Activated CD4-positive, alpha-beta memory T cell treated with anti-CD3 and anti-CD28 coated beads for 36 hours (primary cell): ENCODE data around the gene POLRMT. TPM values are rescaled to one million over a fixed set of nuclear protein-coding genes. Genes with fewer than 3 reads are reported as not detected.
A peak's percentile ranks its signal among the peaks of the same experiment; 100 is the strongest.
"Not testable (repeated sequence)": the region's sequence is repeated elsewhere in the genome, so short reads cannot be mapped to it uniquely, and the experiment has no call there.

Experiments
- CTCF ChIA-PET: fragments of 350-600 bp; sonication (Branson Sonifier 250); formaldehyde crosslinking; loops from one replicate; lab custom pipeline; 2021; ENCODE audit warnings: antibody characterized with exemption, inconsistent platforms; lab: Charles Lee
- POLR2A ChIA-PET: fragments of 350-600 bp; sonication (Branson Sonifier 250); formaldehyde crosslinking; loops from one replicate; lab custom pipeline; 2021; ENCODE audit warnings: antibody characterized with exemption; lab: Charles Lee
- DNase-seq: peaks from one replicate; pipeline ENCODE4 v3.0.0-alpha.2; 2020
- H3K27ac Mint-ChIP-seq: one replicate; pipeline ENCODE4 v1.8.0; 2021; ENCODE audit warnings: mixed read lengths
- H3K27me3 Mint-ChIP-seq: one replicate; pipeline ENCODE4 v1.8.0; 2021; ENCODE audit warnings: mixed read lengths
- H3K36me3 Mint-ChIP-seq: one replicate; pipeline ENCODE4 v1.8.0; 2021; ENCODE audit warnings: mixed read lengths
- H3K4me1 Mint-ChIP-seq: one replicate; pipeline ENCODE4 v1.8.0; 2021; ENCODE audit warnings: low read depth, mixed read lengths
- H3K4me3 Mint-ChIP-seq: one replicate; pipeline ENCODE4 v1.8.0; 2021; ENCODE audit warnings: mild to moderate bottlenecking, mixed read lengths
- H3K9me3 Mint-ChIP-seq: one replicate; pipeline ENCODE4 v1.8.0; 2021; ENCODE audit warnings: mixed read lengths
- intact Hi-C: fragments of 100-400 bp; cut with micrococcal nuclease; formaldehyde crosslinking; loops from one replicate; pipeline ENCODE4 v1.15.1; 2023
- total RNA-seq, 2 experiments: library from RNA; stranded (reverse); gene quantifications; one replicate each; pipeline ENCODE4 v1.2.3, GENCODE V29; 2021

POLRMT gene
- total RNA-seq, 2 experiments from 2014 or later = 71.5 to 72.5 TPM

GRCh38 chr19:611481-611868 is 21.9 kb downstream of the POLRMT start:
- intact Hi-C loops = loop anchor here (1.0 to 2.0 kb wide), 5 partner anchors 22 to 69 kb away; partner anchors contain the start of genes BSG, HCN2 and POLRMT
- ChIA-PET POLR2A (interaction anchor here (0.7 to 1.5 kb wide), 5 partner anchors 13 to 101 kb away, joined by 3 to 4 read pairs (median 4); partner anchors contain the start of genes POLRMT and RNF126), CTCF (interaction anchor here (1.0 to 2.5 kb wide), 5 partner anchors 17 to 633 kb away, joined by 3 to 8 read pairs (median 4); partner anchors contain the start of gene CDC34)
- Mint-ChIP-seq H3K27me3 (no peaks in the 10 kb centered on the region), H3K36me3 (peaks cover 16% of the 10 kb centered on the region), H3K4me3 (peak overlapping the region; percentile 79), H3K4me1 (peaks cover 26% of the 10 kb centered on the region), H3K9me3 (no peaks in the 10 kb centered on the region), H3K27ac (peak overlapping the region; percentile 95)
- peak; percentile 92 for DNase-seq

DNA sequence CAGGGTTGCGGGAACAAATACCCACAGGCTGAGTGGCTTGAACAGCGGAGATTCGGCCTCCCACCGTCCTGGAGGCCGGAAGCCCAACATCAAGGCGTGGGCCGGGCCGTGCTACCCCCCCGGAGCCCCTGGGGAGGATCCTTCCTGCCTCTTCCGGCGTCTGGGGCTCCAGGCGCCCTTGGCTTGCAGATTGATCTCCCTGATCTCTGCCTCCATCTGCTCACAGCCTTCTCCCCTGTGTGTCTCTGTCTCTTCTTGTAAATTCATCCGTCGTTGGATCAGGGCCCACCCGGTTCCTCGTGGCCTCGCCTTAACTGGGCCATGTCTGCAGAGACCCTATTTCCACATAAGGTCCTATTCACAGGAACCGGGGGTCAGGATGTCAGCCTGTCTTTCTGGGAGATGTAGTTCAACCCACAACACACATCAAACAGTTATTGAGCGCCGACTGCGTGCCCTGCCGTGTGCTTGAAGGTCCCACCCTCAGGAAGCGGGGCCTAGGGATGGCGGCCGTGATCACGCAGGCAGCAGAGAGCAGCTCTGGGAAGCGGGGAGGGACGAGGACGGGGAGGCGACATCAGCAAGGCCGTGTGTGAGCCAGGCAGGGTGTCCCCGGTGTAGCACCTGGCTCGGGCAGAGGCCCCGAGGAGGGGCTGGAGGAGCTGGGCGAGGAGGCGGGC is 22.4 kb downstream of the POLRMT start:
- intact Hi-C loops = loop anchor here (1.0 to 2.0 kb wide), 5 partner anchors 22 to 70 kb away; partner anchors contain the start of genes BSG, HCN2 and POLRMT
- ChIA-PET POLR2A (interaction anchor here (1.1 to 1.5 kb wide), 2 partner anchors 49 to 101 kb away, joined by 3 to 4 read pairs; no protein-coding TSS in a partner anchor), CTCF (interaction anchor here (1.0 to 2.5 kb wide), 5 partner anchors 18 to 373 kb away, joined by 3 to 8 read pairs (median 5); partner anchors contain the start of gene CDC34)
- Mint-ChIP-seq H3K4me1 (peaks cover 26% of the 10 kb centered on the region), H3K36me3 (peaks cover 16% of the 10 kb centered on the region), H3K4me3 (peak overlapping the region; percentile 79), H3K27ac (peak overlapping the region; percentile 95), H3K9me3 (no peaks in the 10 kb centered on the region), H3K27me3 (no peaks in the 10 kb centered on the region)
- peak; percentile 78 for DNase-seq

- H3K27me3 Mint-ChIP-seq = no peaks in the 10 kb centered on the region
- DNase-seq = peak; percentile 68
- H3K4me1 Mint-ChIP-seq = peaks cover 23% of the 10 kb centered on the region
- H3K27ac Mint-ChIP-seq = peak overlapping the region; percentile 95
- H3K36me3 Mint-ChIP-seq = peaks cover 11% of the 10 kb centered on the region
- intact Hi-C loops = loop anchor here (2.0 kb wide), 4 partner anchors 21 to 71 kb away; partner anchors contain the start of genes BSG and HCN2
- CTCF ChIA-PET = interaction anchor here (1.4 to 2.5 kb wide), 2 partner anchors 26 to 78 kb away, joined by 5 to 8 read pairs; partner anchors contain the start of gene CDC34
- H3K9me3 Mint-ChIP-seq = no peaks in the 10 kb centered on the region
- H3K4me3 Mint-ChIP-seq = peak overlapping the region; percentile 79
- POLR2A ChIA-PET = interaction anchor here (1.5 kb wide), 1 partner anchor 50 kb away, joined by 4 read pairs; no protein-coding TSS in a partner anchor
Measured at GRCh38 chr19:610071-610800, 23.1 kb downstream of the POLRMT start.

GRCh38 chr19:609004-609346 is 24.4 kb downstream of the POLRMT start:
- no peak overlapping the region for H3K4me3 Mint-ChIP-seq
- no peaks in the 10 kb centered on the region for H3K27me3 Mint-ChIP-seq
- H3K27ac Mint-ChIP-seq = no peak overlapping the region
- peaks cover 23% of the 10 kb centered on the region for H3K4me1 Mint-ChIP-seq
- DNase-seq = no peak
- intact Hi-C loops = no loop called here
- ChIA-PET CTCF (no interaction called here), POLR2A (no interaction called here)
- peaks cover 4% of the 10 kb centered on the region for H3K36me3 Mint-ChIP-seq
- no peaks in the 10 kb centered on the region for H3K9me3 Mint-ChIP-seq

DNA sequence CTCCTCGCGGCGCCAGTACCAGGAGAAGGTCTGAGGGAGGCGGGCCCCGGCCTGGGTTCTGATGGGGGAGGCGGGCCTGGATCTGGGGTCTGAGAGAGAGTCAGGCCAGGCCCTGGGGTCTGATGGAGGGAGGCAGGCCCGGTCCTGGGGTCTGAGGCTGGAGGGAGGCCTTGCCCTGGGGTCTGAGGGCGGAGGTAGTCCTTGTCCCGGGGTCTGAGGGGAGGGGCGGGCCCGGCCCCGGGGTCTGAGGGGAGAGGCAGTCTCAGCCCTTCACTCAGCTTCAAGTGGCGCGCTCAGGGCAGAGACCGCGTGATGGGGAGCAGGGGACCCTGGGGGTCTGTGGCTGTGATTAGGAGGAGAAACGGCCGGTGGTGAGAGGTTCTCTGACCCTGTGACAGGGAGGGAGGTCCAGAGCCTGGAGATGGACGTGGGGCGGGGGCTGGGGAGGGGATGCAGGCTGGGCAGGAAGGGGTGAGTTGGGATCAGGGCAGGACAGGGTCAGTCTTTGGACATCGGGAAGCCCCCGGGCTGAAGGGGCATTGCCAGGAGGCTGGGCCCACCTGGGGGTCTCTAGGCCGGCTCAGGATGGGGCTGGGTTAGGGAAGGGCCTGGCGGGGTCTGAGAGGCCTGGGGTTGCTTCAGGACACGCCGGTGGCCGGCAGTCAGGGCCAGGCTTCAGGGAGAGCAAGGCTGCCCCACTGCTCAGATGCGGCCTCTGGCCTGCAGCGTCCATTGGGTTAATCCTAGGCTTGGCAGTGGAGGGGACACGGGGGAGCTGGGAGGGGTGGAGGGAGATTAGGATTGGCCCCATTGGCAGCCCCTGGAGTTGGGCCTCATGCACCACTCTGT is 25.0 kb downstream of the POLRMT start:
- no peak for DNase-seq
- H3K27ac Mint-ChIP-seq = no peak overlapping the region
- POLR2A ChIA-PET = no interaction called here
- no peaks in the 10 kb centered on the region for H3K9me3 Mint-ChIP-seq
- CTCF ChIA-PET = interaction anchor here (1.8 kb wide), 1 partner anchor 20 kb away, joined by 6 read pairs; no protein-coding TSS in a partner anchor
- peaks cover 23% of the 10 kb centered on the region for H3K4me1 Mint-ChIP-seq
- H3K36me3 Mint-ChIP-seq = peaks cover 4% of the 10 kb centered on the region
- intact Hi-C loops = no loop called here
- no peaks in the 10 kb centered on the region for H3K27me3 Mint-ChIP-seq
- no peak overlapping the region for H3K4me3 Mint-ChIP-seq

- H3K4me3 Mint-ChIP-seq = no peak overlapping the region
- H3K36me3 Mint-ChIP-seq = no peaks in the 10 kb centered on the region
- DNase-seq = no peak
- CTCF ChIA-PET = interaction anchor here (1.1 to 1.8 kb wide), 3 partner anchors 19 to 23 kb away, joined by 4 to 6 read pairs (median 6); no protein-coding TSS in a partner anchor
- POLR2A ChIA-PET = no interaction called here
- peaks cover 16% of the 10 kb centered on the region for H3K4me1 Mint-ChIP-seq
- H3K9me3 Mint-ChIP-seq = no peaks in the 10 kb centered on the region
- H3K27me3 Mint-ChIP-seq = no peaks in the 10 kb centered on the region
- H3K27ac Mint-ChIP-seq = no peak overlapping the region
- intact Hi-C loops = no loop called here
Measured at GRCh38 chr19:607301-608154, 25.8 kb downstream of the POLRMT start.

GRCh38 chr19:605061-605971 is 28.0 kb downstream of the POLRMT start:
- CTCF ChIA-PET = interaction anchor here (0.7 to 0.8 kb wide), 3 partner anchors 21 to 29 kb away, joined by 3 to 4 read pairs (median 3); no protein-coding TSS in a partner anchor
- POLR2A ChIA-PET, H3K27me3 Mint-ChIP-seq: not testable (repeated sequence)

DNA sequence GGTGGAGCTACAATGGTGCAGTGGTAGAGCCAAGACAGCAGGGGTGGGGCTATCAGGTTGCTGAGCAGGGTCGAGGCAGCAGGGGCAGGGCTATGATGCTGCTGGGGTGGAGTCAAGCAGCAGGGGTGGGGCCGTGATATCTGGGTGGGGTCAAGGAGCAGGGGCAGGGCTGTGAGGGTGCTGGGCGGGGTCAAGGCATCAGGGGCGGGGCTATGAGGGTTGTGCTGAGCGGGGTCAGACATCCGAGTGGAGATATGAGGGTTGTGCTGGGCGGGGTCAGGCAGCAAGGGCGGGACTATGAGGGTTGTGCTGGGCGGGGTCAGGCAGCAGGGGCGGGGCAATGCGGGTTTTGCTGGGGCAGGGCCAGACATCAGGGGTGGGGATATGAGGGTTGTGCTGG is 29.0 kb downstream of the POLRMT start:
- no peaks in the 10 kb centered on the region for H3K27me3 Mint-ChIP-seq
- no peaks in the 10 kb centered on the region for H3K4me1 Mint-ChIP-seq
- H3K9me3 Mint-ChIP-seq = no peaks in the 10 kb centered on the region
- H3K27ac Mint-ChIP-seq = no peak overlapping the region
- no peak overlapping the region for H3K4me3 Mint-ChIP-seq
- peak; percentile 76 for DNase-seq
- H3K36me3 Mint-ChIP-seq = no peaks in the 10 kb centered on the region
- POLR2A ChIA-PET = no interaction called here
- CTCF ChIA-PET = no interaction called here
- intact Hi-C loops = no loop called here

More at GRCh38 chr19:605061-605971, 28.0 kb downstream of the POLRMT start:
- intact Hi-C loops, H3K4me1 Mint-ChIP-seq, H3K27ac Mint-ChIP-seq, H3K4me3 Mint-ChIP-seq, H3K36me3 Mint-ChIP-seq, H3K9me3 Mint-ChIP-seq: not testable (repeated sequence)
- peak; percentile 60 for DNase-seq

DNA sequence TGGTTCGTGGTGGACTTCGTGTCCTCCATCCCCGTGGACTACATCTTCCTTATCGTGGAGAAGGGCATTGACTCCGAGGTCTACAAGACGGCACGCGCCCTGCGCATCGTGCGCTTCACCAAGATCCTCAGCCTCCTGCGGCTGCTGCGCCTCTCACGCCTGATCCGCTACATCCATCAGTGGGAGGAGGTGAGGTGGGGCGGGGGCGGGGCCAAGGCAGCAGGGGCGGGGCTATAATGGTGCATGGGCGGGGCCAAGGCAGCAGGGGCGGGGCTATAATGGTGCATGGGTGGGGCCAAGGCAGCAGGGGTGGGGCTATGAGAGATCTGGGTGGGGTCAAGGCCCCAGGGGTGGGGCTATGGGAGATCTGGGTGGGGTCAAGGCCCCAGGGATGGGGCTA is 29.6 kb downstream of the POLRMT start:
- POLR2A ChIA-PET, H3K4me1 Mint-ChIP-seq, H3K9me3 Mint-ChIP-seq, CTCF ChIA-PET, intact Hi-C loops, H3K4me3 Mint-ChIP-seq, H3K27me3 Mint-ChIP-seq, H3K36me3 Mint-ChIP-seq, H3K27ac Mint-ChIP-seq: not testable (repeated sequence)
- DNase-seq = peak; percentile 42

GRCh38 chr19:603302-603639 is 30.1 kb downstream of the POLRMT start:
- H3K4me1 Mint-ChIP-seq, intact Hi-C loops, H3K9me3 Mint-ChIP-seq, H3K4me3 Mint-ChIP-seq, POLR2A ChIA-PET, H3K27me3 Mint-ChIP-seq, H3K36me3 Mint-ChIP-seq, DNase-seq, CTCF ChIA-PET, H3K27ac Mint-ChIP-seq: not testable (repeated sequence)
